Astrocyte of the spinal cord (primary cell): ENCODE data around the gene SIM1.

ENCODE experiments used
- DNase-seq: peaks from one replicate; pipeline ENCODE4 v3.0.0; 2011; ENCODE audit warnings: low read depth, low spot score
- H3K4me3 ChIP-seq: 2 replicates; pipeline ENCODE4 v1.5.1; 2011; ENCODE audit warnings: low read depth, mild to moderate bottlenecking, low read length, moderate library complexity
- CTCF ChIP-seq: IDR thresholded peaks from 2 replicates; pipeline ENCODE4 v1.5.1; 2012; ENCODE audit warnings: low read depth, mild to moderate bottlenecking, low read length, inconsistent platforms
- in situ Hi-C: cut with HindIII; loops from 2 replicates; pipeline ENCODE4 v1.10.0; 2017; ENCODE audit warnings: low sequenced_read_pairs

SIM1 gene

GRCh38 chr6:100461278-100461916 is 3.3 kb downstream of the SIM1 start:
- DNase-seq, result peak; percentile 61
- no peak for TF ChIP-seq CTCF
- H3K4me3 ChIP-seq, result no peak overlapping the region
- in situ Hi-C loops, result loop anchor here (25.0 kb wide), 1 partner anchor 349 kb away; no protein-coding TSS in a partner anchor

- DNase-seq, result no peak
- TF ChIP-seq CTCF, result peak; percentile 43
- no peak overlapping the region for H3K4me3 ChIP-seq
- in situ Hi-C loops, result loop anchor here (25.0 kb wide), 1 partner anchor 348 kb away; no protein-coding TSS in a partner anchor
These were observed 4.0 kb downstream of the SIM1 start for GRCh38 chr6:100460650-100461204.

- TF ChIP-seq CTCF, result no peak
- no peak overlapping the region for H3K4me3 ChIP-seq
These were observed 5.0 kb downstream of the SIM1 start for GRCh38 chr6:100459592-100460184.

GRCh38 chr6:100458841-100459591 is 5.7 kb downstream of the SIM1 start:
- no peak for TF ChIP-seq CTCF
- H3K4me3 ChIP-seq, result no peak overlapping the region
- DNase-seq, result no peak
- in situ Hi-C loops, result loop anchor here (25.0 kb wide), 1 partner anchor 347 kb away; no protein-coding TSS in a partner anchor

More at GRCh38 chr6:100459592-100460184, 5.0 kb downstream of the SIM1 start:
- DNase-seq, result no peak
- in situ Hi-C loops, result loop anchor here (25.0 kb wide), 1 partner anchor 347 kb away; no protein-coding TSS in a partner anchor

- DNase-seq, result no peak
- no peak for TF ChIP-seq CTCF
- in situ Hi-C loops, result loop anchor here (25.0 kb wide), 1 partner anchor 345 kb away; no protein-coding TSS in a partner anchor
- H3K4me3 ChIP-seq, result no peak overlapping the region
These were observed 7.3 kb downstream of the SIM1 start for GRCh38 chr6:100457311-100457990.

- in situ Hi-C loops, result loop anchor here (25.0 kb wide), 1 partner anchor 345 kb away; no protein-coding TSS in a partner anchor
- no peak overlapping the region for H3K4me3 ChIP-seq
- DNase-seq, result no peak
- no peak for TF ChIP-seq CTCF
These were observed 7.8 kb downstream of the SIM1 start for GRCh38 chr6:100456908-100457235.
